H1 (cell line): ENCODE data around the gene KRTAP1-5. TPM values are rescaled to one million over a fixed set of nuclear protein-coding genes. Genes with fewer than 3 reads are reported as not detected.

ENCODE experiments used
- CHD7 ChIP-seq: fragments of 300-600 bp; sonication (generic); IDR thresholded peaks from 2 replicates; pipeline ENCODE4 v1.7.1; 2012; ENCODE audit warnings: low read length, moderate library complexity, mild to moderate bottlenecking, inconsistent platforms; ENCODE audit not compliant: insufficient replicate concordance
- GTF2F1 ChIP-seq: IDR thresholded peaks from 2 replicates; pipeline ENCODE4 v1.6.1; 2012; ENCODE audit warnings: low read depth, low read length, improper control_type of control experiment, borderline replicate concordance
- JUND ChIP-seq: IDR thresholded peaks from 2 replicates; pipeline ENCODE4 v1.6.1; 2011; ENCODE audit warnings: mild to moderate bottlenecking, improper control_type of control experiment, low read length
- RBBP5 ChIP-seq: IDR thresholded peaks from 2 replicates; pipeline ENCODE4 v1.7.1; 2012; ENCODE audit warnings: low read depth, mild to moderate bottlenecking, inconsistent platforms, low read length, moderate library complexity, borderline replicate concordance
- SP4 ChIP-seq: IDR thresholded peaks from 2 replicates; pipeline ENCODE4 v1.6.1; 2012; ENCODE audit warnings: low read length, inconsistent platforms
- TAF1 ChIP-seq: IDR thresholded peaks from 2 replicates; pipeline ENCODE4 v1.6.1; 2011; ENCODE audit warnings: mild to moderate bottlenecking, low read depth, low read length
- TAF7 ChIP-seq: optimal IDR thresholded peaks from 2 replicates; pipeline ENCODE3; 2011; ENCODE audit warnings: low read depth, mild to moderate bottlenecking, inconsistent platforms, low read length, moderate library complexity, borderline replicate concordance
- USF2 ChIP-seq: IDR thresholded peaks from 2 replicates; pipeline ENCODE4 v1.6.1; 2011; ENCODE audit warnings: low read length, improper control_type of control experiment
- polyA plus RNA-seq, 7 experiments: library from polyadenylated mRNA; depleted of rRNA in 3 of 7; stranded (reverse) in 5 of 7; unstranded in 2 of 7; fragments of >200 nt in 5 of 7; fragments of 200-250 nt in 2 of 7; gene quantifications; 1 replicate in 5 of 7; 2 replicates in 1 of 7; 4 replicates in 1 of 7; pipeline versions ENCODE4 v1.2.1 to v1.2.3, GENCODE V29; 2011 to 2013; ENCODE audit warnings: missing spikeins in 2 of 7, mixed read lengths in 2 of 7
- total RNA-seq: library from RNA; stranded (reverse); fragmentation: NEBNext Ultra II Directional; extraction: Animal tissue kit (Norgen Biotek cat#: 25700); gene quantifications from 2 replicates; pipeline ENCODE4 v1.2.1, GENCODE V29; 2021

The KRTAP1-5 gene
- total and polyA plus RNA-seq, 2 of the 8 experiments (the other 6 are each of a cell fraction or from before 2014, with no cell fraction given): not detected

GRCh38 chr17:40981115-40981514 lies 45.9 kb downstream of the KRTAP1-5 start (continued):
- TF ChIP-seq CHD7 (no peak), GTF2F1 (no peak), USF2 (no peak), SP4 (no peak), RBBP5 (no peak), TAF1 (no peak), JUND (no peak), TAF7 (no peak)
